ENCODE results near the gene NRXN3. TPM values are rescaled to one million over a fixed set of nuclear protein-coding genes. Genes with fewer than 3 reads are reported as not detected.

Gene NRXN3
- total and polyA plus RNA-seq, 2 experiments from 2014 or later, result 5.7 to 7.1 TPM

- Histone ChIP-seq H3K36me3 (replicated peaks; ENCODE audit: insufficient read depth, low read depth) (no peaks in the 10 kb centered on the region), H3K4me2 (no peak overlapping the region), H3K9me3 (ENCODE audit: low read depth) (no peaks in the 10 kb centered on the region), H3K9me2 (replicated peaks; ENCODE audit: insufficient read depth) (no peaks in the 10 kb centered on the region), H3K79me2 (no peaks in the 10 kb centered on the region), H3K4me1 (ENCODE audit: insufficient read depth) (no peaks in the 10 kb centered on the region), H2AFZ (no peak overlapping the region), H3K27me3 (no peaks in the 10 kb centered on the region), H3K27ac (no peak overlapping the region), H4K20me1 (ENCODE audit: insufficient read depth, poor library complexity, severe bottlenecking) (no peaks in the 10 kb centered on the region), H3K4me3 (no peak overlapping the region)
- TF ChIP-seq EZH2phosphoT487 (IDR thresholded peaks at IDR 0.05; ENCODE audit: low read depth, severe bottlenecking, unreplicated experiment), result no peak
- peak; percentile 56 for TF ChIP-seq CTCF (IDR thresholded peaks at IDR 0.05; ENCODE audit: poor library complexity)
- TF ChIP-seq EZH2 (IDR thresholded peaks at IDR 0.05; ENCODE audit: borderline replicate concordance), result no peak
- peak; percentile 59 for DNase-seq (ENCODE audit: low spot score)
- WGBS (ENCODE audit: low lambda C conversion rate, missing lambda C conversion rate), result 45% methylated on average over 13 of the region's 13 CpGs
These were observed 278.3 kb downstream of the NRXN3 start for GRCh38 chr14:78448164-78449094.

GRCh38 chr14:78450669-78451318 is 280.6 kb downstream of the NRXN3 start:
- 83% methylated on average over 6 of the region's 6 CpGs for WGBS (ENCODE audit: low lambda C conversion rate, missing lambda C conversion rate)
- no peak for DNase-seq (ENCODE audit: low spot score)
- H2AFZ ChIP-seq, result no peak overlapping the region
- no peaks in the 10 kb centered on the region for H3K9me3 ChIP-seq (ENCODE audit: low read depth)
- H4K20me1 ChIP-seq (ENCODE audit: insufficient read depth, poor library complexity, severe bottlenecking), result no peaks in the 10 kb centered on the region
- H3K36me3 ChIP-seq (replicated peaks; ENCODE audit: insufficient read depth, low read depth), result no peaks in the 10 kb centered on the region
- no peak overlapping the region for H3K4me2 ChIP-seq
- H3K27ac ChIP-seq, result no peak overlapping the region
- TF ChIP-seq EZH2 (IDR thresholded peaks at IDR 0.05; ENCODE audit: borderline replicate concordance) (no peak), CTCF (IDR thresholded peaks at IDR 0.05; ENCODE audit: poor library complexity) (no peak), EZH2phosphoT487 (IDR thresholded peaks at IDR 0.05; ENCODE audit: low read depth, severe bottlenecking, unreplicated experiment) (no peak)
- H3K4me3 ChIP-seq, result no peak overlapping the region
- H3K79me2 ChIP-seq, result no peaks in the 10 kb centered on the region
- H3K9me2 ChIP-seq (replicated peaks; ENCODE audit: insufficient read depth), result no peaks in the 10 kb centered on the region
- no peaks in the 10 kb centered on the region for H3K4me1 ChIP-seq (ENCODE audit: insufficient read depth)
- H3K27me3 ChIP-seq, result no peaks in the 10 kb centered on the region

- no peak overlapping the region for H3K4me2 ChIP-seq
- DNase-seq (ENCODE audit: low spot score), result no peak
- H3K4me1 ChIP-seq (ENCODE audit: insufficient read depth), result no peaks in the 10 kb centered on the region
- no peaks in the 10 kb centered on the region for H4K20me1 ChIP-seq (ENCODE audit: insufficient read depth, poor library complexity, severe bottlenecking)
- no peak for TF ChIP-seq EZH2phosphoT487 (IDR thresholded peaks at IDR 0.05; ENCODE audit: low read depth, severe bottlenecking, unreplicated experiment)
- no peak for TF ChIP-seq CTCF (IDR thresholded peaks at IDR 0.05; ENCODE audit: poor library complexity)
- no peak for TF ChIP-seq EZH2 (IDR thresholded peaks at IDR 0.05; ENCODE audit: borderline replicate concordance)
- H3K9me3 ChIP-seq (ENCODE audit: low read depth), result no peaks in the 10 kb centered on the region
- no peak overlapping the region for H2AFZ ChIP-seq
- no peaks in the 10 kb centered on the region for H3K9me2 ChIP-seq (replicated peaks; ENCODE audit: insufficient read depth)
- H3K27ac ChIP-seq, result no peak overlapping the region
- H3K27me3 ChIP-seq, result no peaks in the 10 kb centered on the region
- no peak overlapping the region for H3K4me3 ChIP-seq
- WGBS (ENCODE audit: low lambda C conversion rate, missing lambda C conversion rate), result 78% methylated on average over 2 of the region's 2 CpGs
- H3K79me2 ChIP-seq, result no peaks in the 10 kb centered on the region
- H3K36me3 ChIP-seq (replicated peaks; ENCODE audit: insufficient read depth, low read depth), result no peaks in the 10 kb centered on the region
These were observed 281.1 kb downstream of the NRXN3 start for GRCh38 chr14:78451319-78451695.
